ENCODE measurements around the gene CEP57.

Gene CEP57

DNA sequence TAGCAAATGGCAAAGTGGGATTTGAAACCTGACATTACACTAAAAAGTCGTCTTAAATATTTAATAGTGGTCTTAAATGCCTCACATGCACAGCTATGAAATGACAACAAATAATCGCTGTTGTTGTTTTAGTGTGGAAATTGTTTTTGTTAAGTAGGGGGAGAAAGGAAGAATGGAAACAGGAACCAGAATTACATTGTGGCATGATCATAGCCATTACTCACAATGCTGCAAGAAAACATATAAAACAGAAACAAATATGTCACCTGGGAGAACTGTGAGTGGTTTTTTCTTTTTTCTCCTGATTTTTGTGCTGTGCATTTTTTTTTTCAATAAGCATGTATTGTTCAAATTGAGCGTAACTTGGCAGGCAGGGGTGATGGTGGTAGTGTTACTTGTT lies 23.6 kb upstream of the CEP57 start:
- TF ChIP-seq, protein P1, sequence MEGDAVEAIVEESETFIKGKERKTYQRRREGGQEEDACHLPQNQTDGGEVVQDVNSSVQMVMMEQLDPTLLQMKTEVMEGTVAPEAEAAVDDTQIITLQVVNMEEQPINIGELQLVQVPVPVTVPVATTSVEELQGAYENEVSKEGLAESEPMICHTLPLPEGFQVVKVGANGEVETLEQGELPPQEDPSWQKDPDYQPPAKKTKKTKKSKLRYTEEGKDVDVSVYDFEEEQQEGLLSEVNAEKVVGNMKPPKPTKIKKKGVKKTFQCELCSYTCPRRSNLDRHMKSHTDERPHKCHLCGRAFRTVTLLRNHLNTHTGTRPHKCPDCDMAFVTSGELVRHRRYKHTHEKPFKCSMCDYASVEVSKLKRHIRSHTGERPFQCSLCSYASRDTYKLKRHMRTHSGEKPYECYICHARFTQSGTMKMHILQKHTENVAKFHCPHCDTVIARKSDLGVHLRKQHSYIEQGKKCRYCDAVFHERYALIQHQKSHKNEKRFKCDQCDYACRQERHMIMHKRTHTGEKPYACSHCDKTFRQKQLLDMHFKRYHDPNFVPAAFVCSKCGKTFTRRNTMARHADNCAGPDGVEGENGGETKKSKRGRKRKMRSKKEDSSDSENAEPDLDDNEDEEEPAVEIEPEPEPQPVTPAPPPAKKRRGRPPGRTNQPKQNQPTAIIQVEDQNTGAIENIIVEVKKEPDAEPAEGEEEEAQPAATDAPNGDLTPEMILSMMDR (conservative IDR thresholded peaks at IDR 0.05; ENCODE audit: low read depth, low read length): no peak
- no peak overlapping the region for H3K4me3 ChIP-seq (ENCODE audit: low read depth, low read length)
- DNase-seq (ENCODE audit: low read depth): no peak

DNA sequence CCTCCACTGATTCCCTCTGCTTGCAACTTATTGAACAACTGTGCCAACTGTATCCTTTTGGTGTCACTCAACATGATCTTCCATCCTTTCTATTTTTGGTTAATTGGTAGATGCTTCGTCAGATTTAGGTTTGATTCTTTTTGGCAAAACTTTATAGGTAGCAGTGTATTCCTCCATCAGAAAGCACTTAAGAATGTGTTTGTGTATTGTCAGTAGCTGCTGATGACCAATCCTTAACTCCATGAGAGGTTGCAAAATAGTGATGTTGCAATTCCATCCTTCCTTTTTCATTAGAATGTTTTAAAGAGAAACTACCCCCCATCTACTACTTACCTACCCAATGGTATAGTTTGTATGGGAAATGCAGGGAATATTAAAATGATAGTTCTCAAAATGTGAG lies 22.8 kb upstream of the CEP57 start:
- peak; percentile 79 for DNase-seq (ENCODE audit: low read depth)
- H3K4me3 ChIP-seq (ENCODE audit: low read depth, low read length): no peak overlapping the region
- TF ChIP-seq, protein P1 (conservative IDR thresholded peaks at IDR 0.05; ENCODE audit: low read depth, low read length): no peak

DNA sequence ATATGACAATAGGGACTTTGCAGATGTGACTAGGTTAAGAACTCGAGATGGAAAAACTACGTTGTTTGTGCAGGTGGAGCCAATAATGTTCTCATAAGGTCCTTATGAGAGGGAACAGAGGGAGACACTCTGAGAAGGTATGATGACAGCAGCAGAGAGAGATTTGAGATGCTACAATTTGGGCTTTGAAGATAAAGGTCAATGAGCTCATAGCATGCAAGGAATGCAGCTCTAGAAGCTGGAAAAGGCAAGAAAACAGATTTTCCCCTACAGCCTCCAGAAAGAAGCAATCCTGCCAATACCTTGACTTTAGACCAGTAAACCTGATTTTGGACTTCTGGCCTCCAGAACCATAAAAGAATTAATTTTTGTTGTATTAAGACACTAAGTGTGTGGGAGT lies 21.8 kb upstream of the CEP57 start:
- TF ChIP-seq, protein P1 (conservative IDR thresholded peaks at IDR 0.05; ENCODE audit: low read depth, low read length): no peak
- peak; percentile 39 for DNase-seq (ENCODE audit: low read depth)
- no peak overlapping the region for H3K4me3 ChIP-seq (ENCODE audit: low read depth, low read length)

DNA sequence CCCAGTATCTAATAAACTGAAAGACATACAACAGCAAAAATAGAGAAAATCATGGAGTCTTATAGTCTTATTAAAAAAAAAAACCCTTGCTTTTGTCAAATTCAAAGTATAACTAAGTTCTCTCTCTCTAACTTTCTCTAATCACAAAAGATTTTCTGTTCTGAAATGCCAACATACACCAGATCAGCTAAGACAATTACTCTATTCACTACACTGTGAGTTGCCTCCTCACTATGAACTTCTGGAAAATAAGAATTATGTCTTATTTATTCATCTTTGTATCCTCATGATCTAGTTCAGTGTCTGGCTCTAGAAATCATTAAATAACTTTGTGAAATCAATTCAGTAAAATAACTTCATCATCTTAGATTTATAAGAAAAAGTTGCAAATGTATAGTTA lies 13.4 kb upstream of the CEP57 start:
- TF ChIP-seq, protein P1 (conservative IDR thresholded peaks at IDR 0.05; ENCODE audit: low read depth, low read length): no peak
- no peak for DNase-seq (ENCODE audit: low read depth)
- no peak overlapping the region for H3K4me3 ChIP-seq (ENCODE audit: low read depth, low read length)

DNA sequence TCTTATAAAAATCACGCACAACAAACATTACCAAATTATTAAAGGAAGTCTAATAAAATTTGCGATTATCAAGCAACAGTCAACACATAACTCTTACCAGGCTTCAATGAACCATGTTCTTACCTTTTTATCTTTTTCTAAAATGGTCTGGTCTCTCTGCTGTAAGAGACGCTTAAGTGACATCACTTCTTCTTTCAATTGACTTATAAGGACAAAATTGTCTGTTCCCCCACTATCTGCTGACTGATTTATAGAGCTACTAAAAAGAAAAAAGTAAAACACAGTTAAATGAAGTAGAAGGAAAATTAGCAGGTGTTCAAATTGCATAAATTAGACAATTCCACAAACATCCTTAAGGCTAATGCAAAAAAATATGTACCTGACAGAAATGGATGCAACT lies 11.6 kb upstream of the CEP57 start:
- TF ChIP-seq, protein P1 (conservative IDR thresholded peaks at IDR 0.05; ENCODE audit: low read depth, low read length): no peak
- DNase-seq (ENCODE audit: low read depth): no peak
- H3K4me3 ChIP-seq (ENCODE audit: low read depth, low read length): no peak overlapping the region

DNA sequence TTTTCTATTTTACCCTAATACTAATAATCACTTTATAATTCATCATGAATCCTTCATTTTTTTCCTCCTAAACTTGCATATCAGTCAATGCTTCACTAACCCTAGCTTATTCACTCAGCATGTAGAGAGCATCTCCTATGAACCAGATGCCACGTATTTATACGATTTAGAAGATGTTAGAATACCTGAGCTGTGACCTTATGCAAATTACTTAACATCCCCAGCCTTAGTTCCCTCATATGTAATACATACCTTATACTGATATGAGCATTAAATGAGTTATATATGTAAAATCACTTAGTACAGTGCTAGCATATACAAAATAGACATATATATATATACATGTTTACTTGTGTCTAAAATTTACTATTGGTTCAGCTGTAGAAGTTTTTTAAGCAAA lies 9.8 kb upstream of the CEP57 start:
- TF ChIP-seq, protein P1 (conservative IDR thresholded peaks at IDR 0.05; ENCODE audit: low read depth, low read length): no peak
- DNase-seq (ENCODE audit: low read depth): no peak
- no peak overlapping the region for H3K4me3 ChIP-seq (ENCODE audit: low read depth, low read length)

DNA sequence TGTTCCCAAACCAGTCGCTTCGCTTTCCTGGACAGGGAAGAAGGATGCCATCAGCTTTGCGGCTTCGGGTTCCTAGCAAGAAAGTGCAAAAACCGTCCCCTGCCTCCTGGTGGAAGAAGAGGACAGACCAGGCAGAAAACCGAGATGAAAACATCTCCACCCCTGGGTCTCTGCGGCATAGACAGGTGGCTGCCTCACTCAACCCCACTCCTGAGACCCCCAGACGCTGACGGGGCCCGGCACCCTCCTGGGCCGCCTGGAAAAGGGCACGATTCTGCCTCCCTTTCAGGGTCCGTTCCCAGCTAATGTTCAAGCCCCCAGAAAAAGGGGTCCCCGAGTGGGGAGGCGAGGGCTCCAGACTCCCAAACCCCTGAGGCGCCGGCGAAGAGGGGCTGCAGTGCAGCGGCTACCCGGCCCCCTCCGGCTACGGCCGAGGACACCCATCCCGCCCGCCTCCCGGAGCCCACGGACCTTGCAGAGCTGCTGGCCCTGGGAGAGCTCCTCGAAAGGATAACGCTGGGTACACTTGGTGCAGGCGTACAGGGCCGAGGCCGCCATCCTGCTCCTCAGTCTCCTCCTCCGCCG lies 1.3 kb upstream of the CEP57 start:
- TF ChIP-seq, protein P1 (conservative IDR thresholded peaks at IDR 0.05; ENCODE audit: low read depth, low read length): peak; percentile 55
- DNase-seq (ENCODE audit: low read depth): peak; percentile 54
- H3K4me3 ChIP-seq (ENCODE audit: low read depth, low read length): peak overlapping the region; percentile 93
